Karpas-422 (cell line): ENCODE measurements around the gene FOXC2. TPM values are rescaled to one million over a fixed set of nuclear protein-coding genes. Genes with fewer than 3 reads are reported as not detected.

Experiments used
- DNase-seq: peaks from one replicate; pipeline ENCODE4 v3.0.0-alpha.2; 2015
- H2AFZ ChIP-seq: fragments of 200-600 bp; sonication (generic); 2 replicates; pipeline ENCODE4 v1.6.1; 2014; ENCODE audit warnings: antibody characterized with exemption, low read length, mixed read lengths
- H3K27ac ChIP-seq: fragments of 200-600 bp; sonication (generic); 2 replicates; pipeline ENCODE4 v1.5.1; 2014; ENCODE audit warnings: mild to moderate bottlenecking, low read length, moderate library complexity
- H3K27me3 ChIP-seq: fragments of 200-600 bp; sonication (generic); 2 replicates; pipeline ENCODE4 v1.6.1; 2014; ENCODE audit warnings: low read length, mixed read lengths
- H3K36me3 ChIP-seq: fragments of 200-600 bp; sonication (generic); 2 replicates; pipeline ENCODE4 v1.6.1; 2014; ENCODE audit warnings: low read length, mixed read lengths; ENCODE audit not compliant: insufficient read depth
- H3K4me1 ChIP-seq: fragments of 200-600 bp; sonication (generic); 2 replicates; pipeline ENCODE4 v1.6.1; 2014; ENCODE audit warnings: mild to moderate bottlenecking, low read length, mixed read lengths
- H3K4me2 ChIP-seq: fragments of 200-600 bp; sonication (generic); 2 replicates; pipeline ENCODE4 v1.6.1; 2014; ENCODE audit warnings: low read length, low read depth, mild to moderate bottlenecking; ENCODE audit not compliant: poor library complexity, severe bottlenecking
- H3K4me3 ChIP-seq: fragments of 200-600 bp; sonication (generic); 2 replicates; pipeline ENCODE4 v1.5.1; 2014; ENCODE audit warnings: mild to moderate bottlenecking, antibody characterized with exemption, low read length, mixed read lengths
- H3K79me2 ChIP-seq: fragments of 200-600 bp; sonication (generic); 2 replicates; pipeline ENCODE4 v1.6.1; 2014; ENCODE audit warnings: mild to moderate bottlenecking, low read length, mixed read lengths
- H3K9ac ChIP-seq: fragments of 200-600 bp; sonication (generic); 2 replicates; pipeline ENCODE4 v1.6.0; 2014; ENCODE audit warnings: low read length
- H3K9me2 ChIP-seq: fragments of 200-600 bp; sonication (generic), shearing (Covaris generic); replicated peaks from 2 replicates; pipeline ENCODE4 v1.6.0; 2014; ENCODE audit warnings: mild to moderate bottlenecking, low read length, moderate library complexity; ENCODE audit not compliant: insufficient read depth
- H3K9me3 ChIP-seq: fragments of 300-700, 200-600 bp; sonication (generic); 2 replicates; pipeline ENCODE4 v1.6.1; 2014; ENCODE audit warnings: low read length, mixed read lengths
- H4K20me1 ChIP-seq: fragments of 200-600 bp; sonication (generic); 2 replicates; pipeline ENCODE4 v1.6.1; 2014; ENCODE audit warnings: mild to moderate bottlenecking, antibody characterized with exemption, low read length, low read depth; ENCODE audit not compliant: insufficient read depth
- total RNA-seq: library from RNA; depleted of rRNA; stranded (reverse); fragments of >200 nt; shearing (Covaris generic); gene quantifications from 2 replicates; pipeline ENCODE4 v1.2.3, GENCODE V29; 2014; ENCODE audit warnings: low replicate concordance

The FOXC2 gene
- total RNA-seq, 1 experiment from 2014 or later = not detected

- Histone ChIP-seq H3K79me2 (no peaks in the 10 kb centered on the region), H3K27me3 (no peaks in the 10 kb centered on the region)
Measured at GRCh38 chr16:86572606-86573005, 6.0 kb downstream of the FOXC2 start.

GRCh38 chr16:86573215-86573614 is 6.6 kb downstream of the FOXC2 start:
- H4K20me1 ChIP-seq = no peaks in the 10 kb centered on the region
- no peak overlapping the region for H3K4me3 ChIP-seq
- no peaks in the 10 kb centered on the region for H3K9me3 ChIP-seq
- H3K9me2 ChIP-seq = no peaks in the 10 kb centered on the region
- no peaks in the 10 kb centered on the region for H3K4me1 ChIP-seq
- no peak overlapping the region for H3K4me2 ChIP-seq
- no peaks in the 10 kb centered on the region for H3K27me3 ChIP-seq
- no peak overlapping the region for H3K9ac ChIP-seq
- DNase-seq = no peak
- H3K36me3 ChIP-seq = no peaks in the 10 kb centered on the region
- no peak overlapping the region for H2AFZ ChIP-seq
- H3K79me2 ChIP-seq = no peaks in the 10 kb centered on the region
- H3K27ac ChIP-seq = no peak overlapping the region

More at GRCh38 chr16:86572606-86573005, 6.0 kb downstream of the FOXC2 start:
- no peak overlapping the region for H3K9ac ChIP-seq
- H3K4me2 ChIP-seq = no peak overlapping the region
- no peaks in the 10 kb centered on the region for H4K20me1 ChIP-seq
- H3K27ac ChIP-seq = no peak overlapping the region
- no peaks in the 10 kb centered on the region for H3K9me3 ChIP-seq
- no peak overlapping the region for H2AFZ ChIP-seq
- H3K4me1 ChIP-seq = no peaks in the 10 kb centered on the region
- H3K36me3 ChIP-seq = no peaks in the 10 kb centered on the region
- no peak overlapping the region for H3K4me3 ChIP-seq
- DNase-seq = no peak
- no peaks in the 10 kb centered on the region for H3K9me2 ChIP-seq

GRCh38 chr16:86573646-86574508 is 7.2 kb downstream of the FOXC2 start:
- Histone ChIP-seq H3K9me2 (no peaks in the 10 kb centered on the region), H3K27me3 (no peaks in the 10 kb centered on the region), H3K36me3 (no peaks in the 10 kb centered on the region), H2AFZ (no peak overlapping the region), H3K9me3 (no peaks in the 10 kb centered on the region), H3K4me3 (no peak overlapping the region), H3K4me1 (no peaks in the 10 kb centered on the region), H3K27ac (no peak overlapping the region), H3K79me2 (no peaks in the 10 kb centered on the region), H4K20me1 (no peaks in the 10 kb centered on the region), H3K4me2 (no peak overlapping the region), H3K9ac (no peak overlapping the region)
- DNase-seq = no peak

- no peaks in the 10 kb centered on the region for H4K20me1 ChIP-seq
- no peaks in the 10 kb centered on the region for H3K9me2 ChIP-seq
- no peaks in the 10 kb centered on the region for H3K9me3 ChIP-seq
- H3K4me3 ChIP-seq = no peak overlapping the region
- H3K27me3 ChIP-seq = no peaks in the 10 kb centered on the region
- H3K4me2 ChIP-seq = no peak overlapping the region
- no peak overlapping the region for H3K9ac ChIP-seq
- H2AFZ ChIP-seq = no peak overlapping the region
- H3K79me2 ChIP-seq = no peaks in the 10 kb centered on the region
- H3K36me3 ChIP-seq = no peaks in the 10 kb centered on the region
- H3K27ac ChIP-seq = no peak overlapping the region
- DNase-seq = no peak
- H3K4me1 ChIP-seq = no peaks in the 10 kb centered on the region
Measured at GRCh38 chr16:86574646-86575045, 8.0 kb downstream of the FOXC2 start.

- no peaks in the 10 kb centered on the region for H3K27me3 ChIP-seq
- no peaks in the 10 kb centered on the region for H3K4me1 ChIP-seq
- no peak overlapping the region for H3K4me2 ChIP-seq
- no peaks in the 10 kb centered on the region for H3K79me2 ChIP-seq
- no peaks in the 10 kb centered on the region for H3K9me3 ChIP-seq
- H3K27ac ChIP-seq = no peak overlapping the region
- DNase-seq = no peak
- no peak overlapping the region for H3K4me3 ChIP-seq
- no peak overlapping the region for H2AFZ ChIP-seq
- no peak overlapping the region for H3K9ac ChIP-seq
- no peaks in the 10 kb centered on the region for H4K20me1 ChIP-seq
- no peaks in the 10 kb centered on the region for H3K36me3 ChIP-seq
- no peaks in the 10 kb centered on the region for H3K9me2 ChIP-seq
Measured at GRCh38 chr16:86575095-86575685, 8.6 kb downstream of the FOXC2 start.

- Histone ChIP-seq H3K9ac (no peak overlapping the region), H3K36me3 (no peaks in the 10 kb centered on the region), H3K4me2 (no peak overlapping the region), H3K4me3 (no peak overlapping the region), H4K20me1 (no peaks in the 10 kb centered on the region), H3K4me1 (no peaks in the 10 kb centered on the region), H3K27ac (no peak overlapping the region), H2AFZ (no peak overlapping the region), H3K27me3 (no peaks in the 10 kb centered on the region), H3K9me2 (no peaks in the 10 kb centered on the region), H3K79me2 (no peaks in the 10 kb centered on the region), H3K9me3 (no peaks in the 10 kb centered on the region)
- DNase-seq = no peak
Measured at GRCh38 chr16:86575754-86576557, 9.3 kb downstream of the FOXC2 start.

GRCh38 chr16:86576591-86577313 is 10.1 kb downstream of the FOXC2 start:
- no peak overlapping the region for H3K9ac ChIP-seq
- H3K4me3 ChIP-seq = no peak overlapping the region
- no peaks in the 10 kb centered on the region for H3K27me3 ChIP-seq
- no peaks in the 10 kb centered on the region for H4K20me1 ChIP-seq
- no peak for DNase-seq
- H3K36me3 ChIP-seq = no peaks in the 10 kb centered on the region
- H2AFZ ChIP-seq = no peak overlapping the region
- no peaks in the 10 kb centered on the region for H3K4me1 ChIP-seq
- H3K4me2 ChIP-seq = no peak overlapping the region
- H3K27ac ChIP-seq = no peak overlapping the region
- H3K9me3 ChIP-seq = no peaks in the 10 kb centered on the region
- H3K9me2 ChIP-seq = no peaks in the 10 kb centered on the region
- H3K79me2 ChIP-seq = no peaks in the 10 kb centered on the region
